GM19463 (cell line): Measurements from ENCODE around the gene AGPAT1.

ENCODE experiments used
- ATAC-seq: cut with Tn5 transposase; IDR thresholded peaks from one replicate; pipeline ENCODE4 v1.9.1; 2021; ENCODE audit warnings: mild to moderate bottlenecking, moderate library complexity; ENCODE audit not compliant: unreplicated experiment

The AGPAT1 gene

DNA sequence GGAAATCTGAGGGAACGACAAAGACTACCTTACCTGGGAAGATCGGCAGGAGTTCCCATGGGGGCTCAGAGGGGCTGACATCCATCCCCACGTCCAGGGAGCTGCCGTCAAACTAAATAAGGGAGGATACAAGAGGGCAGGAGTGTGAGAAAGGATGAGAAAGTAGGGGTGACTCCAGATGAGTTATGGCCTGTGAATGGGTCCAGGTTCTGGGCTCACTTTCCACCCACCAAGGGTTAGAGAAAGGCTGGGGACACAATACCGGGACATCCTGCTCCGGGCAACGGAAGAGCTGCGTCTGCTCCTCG lies 48.5 kb downstream of the AGPAT1 start:
- no peak for ATAC-seq

DNA sequence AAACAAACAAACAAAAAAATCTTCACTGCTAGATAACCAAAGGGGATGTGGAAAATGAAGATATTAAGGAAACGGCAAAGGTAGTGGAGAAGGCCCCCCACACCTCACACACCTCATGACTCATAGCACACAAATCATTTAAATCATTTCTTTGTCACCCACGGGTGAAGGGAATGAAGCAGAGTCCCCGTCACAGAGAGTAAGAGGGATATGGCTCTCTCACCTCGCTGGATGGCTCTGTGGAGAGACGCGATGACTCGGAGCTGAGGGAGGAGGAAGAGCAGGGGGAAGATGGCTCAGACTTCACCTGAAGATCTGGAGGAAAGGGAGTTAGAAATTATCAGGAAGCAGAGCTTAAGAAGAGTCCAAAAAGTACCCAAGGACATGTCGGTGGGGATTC lies 49.0 kb downstream of the AGPAT1 start:
- no peak for ATAC-seq

DNA sequence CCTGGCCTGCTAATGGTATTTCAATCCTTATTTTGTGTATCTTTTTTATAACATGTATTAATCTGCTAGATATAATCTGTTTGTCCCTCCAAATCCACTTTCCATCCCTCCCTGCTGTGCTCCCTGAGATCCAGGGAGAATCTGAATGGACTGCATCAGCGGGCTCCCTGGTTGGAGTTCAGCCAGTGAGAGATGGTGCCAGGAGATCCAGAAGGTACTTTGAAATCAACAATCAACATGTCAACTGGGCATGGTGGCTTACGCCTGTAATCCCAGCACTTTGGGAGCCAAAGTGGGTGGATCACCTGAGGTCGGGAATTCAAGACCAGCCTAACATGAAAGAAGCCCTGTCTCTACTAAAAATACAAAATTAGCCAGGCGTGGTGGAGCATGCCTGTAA lies 52.2 kb downstream of the AGPAT1 start:
- ATAC-seq: no peak

DNA sequence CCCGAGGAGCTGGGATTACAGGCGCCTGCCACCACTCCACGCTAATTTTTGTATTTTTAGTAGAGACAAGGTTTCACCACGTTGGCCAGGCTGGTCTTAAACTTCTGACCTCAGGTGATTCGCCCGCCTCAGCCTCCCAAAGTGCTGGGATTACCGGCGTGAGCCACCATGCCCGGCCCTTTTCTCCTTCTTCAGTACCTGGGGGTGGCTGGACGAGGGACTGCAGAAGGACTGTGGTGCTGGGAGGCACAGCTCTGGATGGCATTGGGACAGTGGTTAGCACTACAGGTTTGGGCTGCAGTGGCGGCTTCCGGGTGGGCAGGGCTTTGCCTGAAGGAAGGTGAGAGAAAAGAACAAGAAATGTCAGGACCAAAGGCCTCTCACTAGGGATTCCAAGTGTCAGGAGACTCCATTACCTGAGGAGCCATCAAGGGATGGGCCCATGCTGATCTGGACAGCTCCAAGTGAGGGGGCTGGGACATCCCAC lies 55.3 kb downstream of the AGPAT1 start:
- no peak for ATAC-seq

DNA sequence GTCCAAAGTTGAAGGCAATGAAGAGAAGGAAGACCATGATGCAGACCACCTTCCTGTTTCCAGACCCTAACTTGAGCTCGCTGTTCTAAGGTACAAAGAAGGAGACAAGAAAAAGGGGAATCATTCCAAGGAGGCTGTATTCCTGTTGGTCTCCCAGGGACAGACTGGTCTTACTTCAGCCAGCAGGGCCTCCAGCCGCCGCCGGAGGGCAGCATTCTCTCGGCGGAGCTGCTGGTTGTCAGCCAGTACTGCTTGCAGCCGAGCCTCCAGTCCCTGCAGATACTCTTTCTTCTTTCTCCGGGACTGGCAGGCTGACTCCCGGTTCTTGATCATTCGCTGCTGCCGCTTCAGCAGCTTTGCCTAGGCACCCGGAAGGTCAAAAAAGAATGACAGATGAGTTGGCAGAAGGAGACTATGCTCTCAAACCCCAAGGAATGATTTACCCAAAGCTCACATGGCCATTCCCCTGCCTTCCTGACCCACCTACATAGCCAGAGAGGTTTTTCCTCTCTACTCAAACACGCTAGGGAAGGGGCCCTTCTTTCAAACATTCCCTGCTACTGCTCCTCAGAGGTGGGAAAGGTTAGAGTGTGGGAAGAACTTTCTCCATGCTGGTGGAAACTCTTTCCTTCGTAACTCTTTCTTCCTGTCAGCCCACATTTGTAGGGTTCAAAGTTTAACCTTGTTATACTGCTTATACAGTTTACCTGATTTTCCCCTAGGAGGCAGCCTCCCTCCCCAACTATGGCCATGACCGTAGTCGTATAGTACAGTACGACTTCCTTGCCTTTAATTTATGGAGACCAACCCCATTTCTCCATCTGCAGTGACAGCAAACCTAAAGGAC lies 56.9 kb downstream of the AGPAT1 start:
- no peak for ATAC-seq
